ENCODE data around the gene GOLGA6A. TPM values are rescaled to one million over a fixed set of nuclear protein-coding genes. Genes with fewer than 3 reads are reported as not detected.

The GOLGA6A gene
- total RNA-seq, 1 experiment from 2014 or later: not detected

DNA sequence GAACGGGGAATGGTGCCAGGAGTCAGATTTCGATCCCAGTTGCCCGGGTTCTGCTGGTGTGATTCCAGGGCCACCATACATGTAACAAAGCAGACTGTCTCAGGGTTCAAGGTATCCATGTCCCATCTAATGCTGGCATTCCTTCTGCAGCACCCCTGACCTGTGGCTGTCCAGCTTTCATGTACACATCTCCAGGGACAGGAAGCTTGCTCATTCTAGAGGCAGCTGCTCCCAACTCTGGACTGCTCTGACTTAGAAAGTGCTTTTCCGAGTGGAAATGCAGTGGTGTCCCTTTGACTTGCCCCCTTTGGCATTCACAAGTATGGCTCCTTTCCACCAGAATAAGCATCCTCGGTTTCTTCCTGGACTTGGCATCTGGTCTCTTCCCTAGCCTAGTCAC is 56.9 kb downstream of the GOLGA6A start:
- Histone ChIP-seq H3K27me3 (replicated peaks; ENCODE audit: insufficient read depth, low read depth, low read length, poor library complexity) (no peaks in the 10 kb centered on the region), H3K4me1 (ENCODE audit: insufficient read depth, low read length, poor library complexity, severe bottlenecking) (no peaks in the 10 kb centered on the region), H3K9me3 (ENCODE audit: low read depth, low read length, poor library complexity, severe bottlenecking) (no peaks in the 10 kb centered on the region), H3K27ac (ENCODE audit: low read depth, low read length, poor library complexity, severe bottlenecking) (no peak overlapping the region), H3K36me3 (ENCODE audit: insufficient read depth, low read length, poor library complexity, severe bottlenecking) (no peaks in the 10 kb centered on the region), H3K4me3 (ENCODE audit: low read depth, low read length, poor library complexity, severe bottlenecking) (no peak overlapping the region)
- ChIA-PET CTCF (no interaction called here), POLR2A (ENCODE audit: low non-redundant PET) (no interaction called here)
- DNase-seq (ENCODE audit: low spot score): no peak
- TF ChIP-seq, protein P1, sequence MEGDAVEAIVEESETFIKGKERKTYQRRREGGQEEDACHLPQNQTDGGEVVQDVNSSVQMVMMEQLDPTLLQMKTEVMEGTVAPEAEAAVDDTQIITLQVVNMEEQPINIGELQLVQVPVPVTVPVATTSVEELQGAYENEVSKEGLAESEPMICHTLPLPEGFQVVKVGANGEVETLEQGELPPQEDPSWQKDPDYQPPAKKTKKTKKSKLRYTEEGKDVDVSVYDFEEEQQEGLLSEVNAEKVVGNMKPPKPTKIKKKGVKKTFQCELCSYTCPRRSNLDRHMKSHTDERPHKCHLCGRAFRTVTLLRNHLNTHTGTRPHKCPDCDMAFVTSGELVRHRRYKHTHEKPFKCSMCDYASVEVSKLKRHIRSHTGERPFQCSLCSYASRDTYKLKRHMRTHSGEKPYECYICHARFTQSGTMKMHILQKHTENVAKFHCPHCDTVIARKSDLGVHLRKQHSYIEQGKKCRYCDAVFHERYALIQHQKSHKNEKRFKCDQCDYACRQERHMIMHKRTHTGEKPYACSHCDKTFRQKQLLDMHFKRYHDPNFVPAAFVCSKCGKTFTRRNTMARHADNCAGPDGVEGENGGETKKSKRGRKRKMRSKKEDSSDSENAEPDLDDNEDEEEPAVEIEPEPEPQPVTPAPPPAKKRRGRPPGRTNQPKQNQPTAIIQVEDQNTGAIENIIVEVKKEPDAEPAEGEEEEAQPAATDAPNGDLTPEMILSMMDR (conservative IDR thresholded peaks at IDR 0.05; ENCODE audit: low read depth, low read length): no peak
- no peak for TF ChIP-seq EZH2 (IDR thresholded peaks at IDR 0.05; ENCODE audit: borderline replicate concordance, low read depth, low read length, poor library complexity, severe bottlenecking)
- intact Hi-C loops (cut with micrococcal nuclease; ENCODE audit: unreplicated experiment): no loop called here
- BruUV-seq (replicated peaks): no TSS peak

DNA sequence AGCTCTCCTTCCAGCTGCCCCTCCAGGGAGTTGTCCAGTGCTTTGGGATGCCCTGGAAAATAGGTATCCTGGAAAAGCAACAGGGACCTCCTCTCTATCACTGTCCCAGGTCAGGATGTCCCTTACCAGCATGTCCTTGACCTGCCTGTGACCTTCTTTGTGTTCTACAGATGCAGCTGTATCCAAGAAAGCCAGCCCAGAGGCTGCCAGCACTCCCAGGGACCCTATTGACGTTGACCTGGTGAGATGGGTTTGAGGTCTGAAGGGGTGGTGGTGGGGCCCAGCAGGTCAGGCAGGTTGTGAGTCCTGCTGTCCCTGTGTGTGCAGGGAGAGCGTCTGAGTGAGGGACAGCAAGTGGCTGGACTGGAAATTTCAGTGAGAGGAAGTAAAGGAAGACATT is 57.7 kb downstream of the GOLGA6A start:
- Histone ChIP-seq H3K27ac (ENCODE audit: low read depth, low read length, poor library complexity, severe bottlenecking) (no peak overlapping the region), H3K4me1 (ENCODE audit: insufficient read depth, low read length, poor library complexity, severe bottlenecking) (no peaks in the 10 kb centered on the region), H3K9me3 (ENCODE audit: low read depth, low read length, poor library complexity, severe bottlenecking) (no peaks in the 10 kb centered on the region), H3K36me3 (ENCODE audit: insufficient read depth, low read length, poor library complexity, severe bottlenecking) (no peaks in the 10 kb centered on the region), H3K4me3 (ENCODE audit: low read depth, low read length, poor library complexity, severe bottlenecking) (no peak overlapping the region), H3K27me3 (replicated peaks; ENCODE audit: insufficient read depth, low read depth, low read length, poor library complexity) (no peaks in the 10 kb centered on the region)
- TF ChIP-seq, protein P1 (conservative IDR thresholded peaks at IDR 0.05; ENCODE audit: low read depth, low read length): no peak
- no peak for TF ChIP-seq EZH2 (IDR thresholded peaks at IDR 0.05; ENCODE audit: borderline replicate concordance, low read depth, low read length, poor library complexity, severe bottlenecking)
- no TSS peak for BruUV-seq (replicated peaks)
- CTCF ChIA-PET: no interaction called here
- intact Hi-C loops (cut with micrococcal nuclease; ENCODE audit: unreplicated experiment): no loop called here
- POLR2A ChIA-PET (ENCODE audit: low non-redundant PET): no interaction called here
- DNase-seq (ENCODE audit: low spot score): no peak

DNA sequence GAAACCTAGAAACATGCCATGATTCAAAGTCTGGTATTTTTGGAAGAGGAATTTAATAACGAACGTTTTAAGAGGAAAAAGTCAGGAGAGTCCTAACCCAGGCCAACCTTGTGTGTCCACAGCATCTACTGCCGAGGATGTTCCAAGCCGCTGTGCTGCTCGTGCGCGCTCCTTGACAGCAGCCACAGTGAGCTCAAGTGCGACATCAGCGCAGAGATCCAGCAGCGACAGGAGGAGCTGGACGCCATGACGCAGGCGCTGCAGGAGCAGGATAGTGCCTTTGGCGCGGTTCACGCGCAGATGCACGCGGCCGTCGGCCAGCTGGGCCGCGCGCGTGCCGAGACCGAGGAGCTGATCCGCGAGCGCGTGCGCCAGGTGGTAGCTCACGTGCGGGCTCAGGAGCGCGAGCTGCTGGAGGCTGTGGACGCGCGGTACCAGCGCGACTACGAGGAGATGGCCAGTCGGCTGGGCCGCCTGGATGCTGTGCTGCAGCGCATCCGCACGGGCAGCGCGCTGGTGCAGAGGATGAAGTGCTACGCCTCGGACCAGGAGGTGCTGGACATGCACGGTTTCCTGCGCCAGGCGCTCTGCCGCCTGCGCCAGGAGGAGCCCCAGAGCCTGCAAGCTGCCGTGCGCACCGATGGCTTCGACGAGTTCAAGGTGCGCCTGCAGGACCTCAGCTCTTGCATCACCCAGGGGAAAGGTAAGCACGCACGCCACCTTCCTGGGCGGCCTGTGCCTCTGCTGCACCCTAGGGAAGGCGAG is 59.5 kb downstream of the GOLGA6A start:
- Histone ChIP-seq H3K27ac (ENCODE audit: low read depth, low read length, poor library complexity, severe bottlenecking) (no peak overlapping the region), H3K4me1 (ENCODE audit: insufficient read depth, low read length, poor library complexity, severe bottlenecking) (no peaks in the 10 kb centered on the region), H3K27me3 (replicated peaks; ENCODE audit: insufficient read depth, low read depth, low read length, poor library complexity) (no peaks in the 10 kb centered on the region), H3K4me3 (ENCODE audit: low read depth, low read length, poor library complexity, severe bottlenecking) (no peak overlapping the region), H3K9me3 (ENCODE audit: low read depth, low read length, poor library complexity, severe bottlenecking) (no peaks in the 10 kb centered on the region), H3K36me3 (ENCODE audit: insufficient read depth, low read length, poor library complexity, severe bottlenecking) (no peaks in the 10 kb centered on the region)
- intact Hi-C loops (cut with micrococcal nuclease; ENCODE audit: unreplicated experiment): no loop called here
- TF ChIP-seq, protein P1 (conservative IDR thresholded peaks at IDR 0.05; ENCODE audit: low read depth, low read length): no peak
- TF ChIP-seq EZH2 (IDR thresholded peaks at IDR 0.05; ENCODE audit: borderline replicate concordance, low read depth, low read length, poor library complexity, severe bottlenecking): no peak
- CTCF ChIA-PET: no interaction called here
- POLR2A ChIA-PET (ENCODE audit: low non-redundant PET): interaction anchor here (0.6 kb wide), 1 partner anchor 522 kb away, joined by 3 read pairs; no protein-coding TSS in a partner anchor
- DNase-seq (ENCODE audit: low spot score): no peak
- BruUV-seq (replicated peaks): no TSS peak

Other genes with a start within 250 kb of the GOLGA6A start
- gene TBC1D21, start 209.0 kb downstream of the GOLGA6A start, total RNA-seq (2021): not detected in 2 replicates
- gene LOXL1, start 156.1 kb downstream of the GOLGA6A start, total RNA-seq (2021): 117 and 128 TPM in 2 replicates
- 7.3 and 10.3 TPM in 2 replicates for gene STOML1, start 90.3 kb downstream of the GOLGA6A start, total RNA-seq (2021)
- 39.7 and 40.0 TPM in 2 replicates for gene PML, start 87.8 kb downstream of the GOLGA6A start, total RNA-seq (2021)
- 0.48 and 0.64 TPM in 2 replicates for gene ISLR2, start 48.0 kb upstream of the GOLGA6A start, total RNA-seq (2021)
- gene ISLR, start 91.2 kb upstream of the GOLGA6A start, total RNA-seq (2021): 0.41 and 0.74 TPM in 2 replicates
- 0.84 and 1.5 TPM in 2 replicates for gene STRA6, start 120.2 kb upstream of the GOLGA6A start, total RNA-seq (2021)
- not detected in 2 replicates for gene CCDC33, start 153.8 kb upstream of the GOLGA6A start, total RNA-seq (2021)

Measured in A673 (cell line).